SKM-1 (cell line): ENCODE data around the gene PDPN.
"Not testable (repeated sequence)": the region's sequence is repeated elsewhere in the genome, so short reads cannot be mapped to it uniquely, and the experiment has no call there.

Experiments
- DNase-seq: peaks from one replicate; lab custom pipeline; 2025; ENCODE audit not compliant: unreplicated experiment; lab: John Stamatoyannopoulos, UW

Gene PDPN

GRCh38 chr1:13583595-13583965 lies at the start of gene PDPN:
PDPN (plus strand) TSS chr1:13583832; CDS start chr1:13584034, 202 bp downstream.
- DNase-seq, result no peak

- no peak for DNase-seq
Observed at GRCh38 chr1:13535227-13535626, 48.4 kb upstream of the PDPN start.

GRCh38 chr1:13536571-13536970 lies 47.1 kb upstream of the PDPN start:
- no peak for DNase-seq

- no peak for DNase-seq
Observed at GRCh38 chr1:13538832-13539231, 44.8 kb upstream of the PDPN start.

GRCh38 chr1:13539683-13540082 lies 43.9 kb upstream of the PDPN start:
- DNase-seq, result no peak

GRCh38 chr1:13540866-13541265 lies 42.8 kb upstream of the PDPN start:
- DNase-seq, result no peak

GRCh38 chr1:13541435-13542215 lies 42.0 kb upstream of the PDPN start:
- no peak for DNase-seq

GRCh38 chr1:13543451-13544220 lies 40.0 kb upstream of the PDPN start:
- no peak for DNase-seq

GRCh38 chr1:13544221-13544556 lies 39.4 kb upstream of the PDPN start:
- no peak for DNase-seq

GRCh38 chr1:13546791-13547190 lies 36.8 kb upstream of the PDPN start:
- DNase-seq, result no peak

- no peak for DNase-seq
Observed at GRCh38 chr1:13548281-13548680, 35.4 kb upstream of the PDPN start.

- no peak for DNase-seq
Observed at GRCh38 chr1:13549021-13549420, 34.6 kb upstream of the PDPN start.

- no peak for DNase-seq
Observed at GRCh38 chr1:13549521-13549920, 34.1 kb upstream of the PDPN start.

GRCh38 chr1:13550663-13551062 lies 33.0 kb upstream of the PDPN start:
- no peak for DNase-seq

GRCh38 chr1:13554798-13555197 lies 28.8 kb upstream of the PDPN start:
- no peak for DNase-seq

GRCh38 chr1:13556224-13556764 lies 27.3 kb upstream of the PDPN start:
- DNase-seq, result no peak

GRCh38 chr1:13560541-13560940 lies 23.1 kb upstream of the PDPN start:
- no peak for DNase-seq

- not testable (repeated sequence) for DNase-seq
Observed at GRCh38 chr1:13562981-13563380, 20.7 kb upstream of the PDPN start.

- no peak for DNase-seq
Observed at GRCh38 chr1:13564073-13564472, 19.6 kb upstream of the PDPN start.

- not testable (repeated sequence) for DNase-seq
Observed at GRCh38 chr1:13570435-13570834, 13.2 kb upstream of the PDPN start.

- DNase-seq, result no peak
Observed at GRCh38 chr1:13570924-13571323, 12.7 kb upstream of the PDPN start.

GRCh38 chr1:13573586-13573985 lies 10.0 kb upstream of the PDPN start:
- no peak for DNase-seq
